ENCODE results near the gene SDK1.

SDK1 gene

GRCh38 chr7:3294432-3295100 lies 6.5 kb upstream of the SDK1 start:
- DNase-seq: no peak

- DNase-seq: no peak
Observed at GRCh38 chr7:3297105-3297819, 3.8 kb upstream of the SDK1 start.

GRCh38 chr7:3300221-3300650 lies 816 bp upstream of the SDK1 start:
- DNase-seq: no peak

GRCh38 chr7:3301449-3301731 lies 338 bp downstream of the SDK1 start:
- no peak for DNase-seq

GRCh38 chr7:3301831-3302618 lies 973 bp downstream of the SDK1 start:
- DNase-seq: no peak

GRCh38 chr7:3302681-3303320 lies 1.7 kb downstream of the SDK1 start:
- no peak for DNase-seq

GRCh38 chr7:3304131-3304530 lies 3.1 kb downstream of the SDK1 start:
- no peak for DNase-seq

- DNase-seq: no peak
Observed at GRCh38 chr7:3307435-3307834, 6.4 kb downstream of the SDK1 start.

GRCh38 chr7:3309140-3309539 lies 8.1 kb downstream of the SDK1 start:
- no peak for DNase-seq

GRCh38 chr7:3309956-3310355 lies 8.9 kb downstream of the SDK1 start:
- no peak for DNase-seq

- no peak for DNase-seq
Observed at GRCh38 chr7:3310884-3311283, 9.8 kb downstream of the SDK1 start.

GRCh38 chr7:3312583-3312982 lies 11.5 kb downstream of the SDK1 start:
- no peak for DNase-seq

GRCh38 chr7:3318874-3319273 lies 17.8 kb downstream of the SDK1 start:
- DNase-seq: no peak

- DNase-seq: no peak
Observed at GRCh38 chr7:3321206-3321605, 20.2 kb downstream of the SDK1 start.

- DNase-seq: no peak
Observed at GRCh38 chr7:3321745-3322144, 20.7 kb downstream of the SDK1 start.

- no peak for DNase-seq
Observed at GRCh38 chr7:3326246-3326645, 25.2 kb downstream of the SDK1 start.

GRCh38 chr7:3327099-3327498 lies 26.0 kb downstream of the SDK1 start:
- DNase-seq: no peak

- no peak for DNase-seq
Observed at GRCh38 chr7:3327655-3328054, 26.6 kb downstream of the SDK1 start.

GRCh38 chr7:3332308-3332707 lies 31.3 kb downstream of the SDK1 start:
- no peak for DNase-seq

GRCh38 chr7:3333861-3334260 lies 32.8 kb downstream of the SDK1 start:
- DNase-seq: no peak

GRCh38 chr7:3336042-3336665 lies 35.1 kb downstream of the SDK1 start:
- no peak for DNase-seq

- no peak for DNase-seq
Observed at GRCh38 chr7:3338161-3338560, 37.1 kb downstream of the SDK1 start.

All from NCI-H2107 (cell line).